Measurements from ENCODE around the gene INHA.

Gene INHA

DNA sequence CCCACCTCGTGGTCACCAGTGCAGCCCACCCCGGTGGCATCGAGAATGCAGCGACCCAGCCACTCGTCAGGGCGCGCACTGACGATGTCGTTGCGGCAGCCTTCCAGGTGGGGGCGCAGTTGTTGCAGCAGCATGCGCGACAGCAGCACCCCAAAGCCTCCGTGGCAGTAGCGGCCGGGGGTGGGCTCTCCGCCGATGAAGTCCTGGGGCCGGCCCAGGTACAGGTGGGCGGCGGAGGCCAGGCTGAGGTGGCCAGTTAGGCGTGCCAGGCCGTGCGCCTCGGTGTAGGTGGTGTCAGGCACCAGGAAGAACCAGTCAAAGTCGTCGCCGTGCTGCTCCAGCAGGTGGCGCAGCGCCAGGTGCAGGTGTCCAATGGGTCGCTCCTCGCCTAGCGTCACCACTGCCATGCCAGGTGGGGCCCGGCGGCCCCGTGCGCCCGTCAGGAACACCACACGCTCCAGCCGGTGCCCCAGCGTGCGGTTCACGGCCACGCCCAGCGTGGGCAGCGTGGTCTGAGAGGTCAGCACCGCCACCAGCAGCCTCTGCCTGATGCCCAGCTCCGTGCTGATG lies 30.4 kb upstream of the INHA start:
- peak; percentile 13 to 30 for DNase-seq

DNA sequence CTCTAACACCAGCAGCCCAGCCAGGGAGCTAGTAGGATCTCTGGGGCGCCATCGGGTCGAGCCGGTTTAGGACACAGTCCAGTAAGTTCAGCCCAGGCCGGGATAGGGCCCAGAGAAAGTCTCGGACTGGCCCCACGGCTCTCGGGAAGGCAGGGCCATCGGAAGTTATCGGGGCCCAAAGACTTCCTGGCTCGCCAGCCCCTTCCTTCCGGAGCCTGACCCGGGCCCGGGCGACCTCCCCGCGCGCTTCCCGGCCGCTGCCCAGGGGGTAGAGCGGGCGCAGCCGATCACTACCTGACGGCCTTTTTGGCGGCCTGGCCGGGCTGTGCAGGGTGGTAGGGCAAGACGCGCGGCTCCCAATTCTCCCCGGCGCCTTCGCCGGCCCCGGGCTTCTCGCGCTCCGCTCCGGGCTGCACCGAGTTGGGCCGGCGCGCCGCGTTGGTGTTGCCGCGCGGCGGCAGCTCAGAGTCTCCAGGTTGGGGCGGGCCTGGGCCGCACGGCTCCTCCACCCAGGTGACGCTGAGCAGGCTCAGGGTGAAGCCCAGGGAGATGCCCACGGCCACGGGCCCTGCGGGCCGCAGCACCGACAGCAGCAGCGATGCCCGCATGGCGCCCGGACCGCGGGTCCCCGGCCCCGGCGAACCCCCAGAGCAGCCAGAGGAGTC lies 29.0 kb upstream of the INHA start:
- DNase-seq, result no peak

DNA sequence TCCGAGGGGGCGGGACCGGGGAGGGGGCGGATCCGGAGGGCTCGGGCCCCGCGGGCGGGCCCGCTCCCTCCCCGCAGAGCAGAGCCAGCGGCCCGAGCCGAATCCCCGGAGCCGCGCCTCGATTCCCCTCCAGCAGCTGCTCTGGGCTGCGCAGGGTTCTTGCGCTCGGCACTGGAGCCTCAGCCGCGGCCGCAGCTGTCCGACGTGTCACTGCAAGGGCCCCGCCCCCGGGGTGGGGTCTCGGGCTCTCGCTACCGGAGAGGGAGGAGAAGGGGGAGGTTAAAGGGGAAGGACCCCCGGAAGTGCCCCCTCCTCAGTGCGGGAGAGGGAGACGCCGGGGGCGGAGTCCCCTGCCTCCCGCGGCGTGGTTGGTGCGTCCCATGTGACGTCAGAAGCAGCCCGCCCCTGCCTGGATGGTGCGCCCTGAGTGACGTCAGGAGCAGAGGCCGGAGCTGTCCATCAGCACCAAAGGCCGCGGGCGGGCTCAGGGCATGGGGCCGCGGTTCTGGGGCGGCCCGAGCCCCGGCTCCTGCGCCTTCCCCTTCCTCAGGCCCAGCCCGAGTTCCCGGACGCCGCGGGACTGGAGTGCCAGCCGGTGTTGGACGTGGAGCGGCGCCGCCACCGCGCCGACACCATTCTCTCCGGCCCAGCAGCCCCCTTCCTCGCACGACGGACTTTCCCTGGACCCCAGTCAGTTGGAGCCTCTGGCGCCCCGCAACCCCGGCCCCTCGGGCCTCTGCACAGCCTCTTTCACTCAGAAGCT lies 28.3 kb upstream of the INHA start, which contains the start of the genes CHPF and TMEM198:
TSS of gene CHPF (minus strand) at position 214 of the 763 bp plus-strand sequence. CDS start 271 bp downstream, outside the sequence.
TSS of gene TMEM198 (plus strand) at position 433 of the 763 bp plus-strand sequence. CDS start 700 bp downstream, outside the sequence.
- DNase-seq, result peak; percentile 57 to 60

DNA sequence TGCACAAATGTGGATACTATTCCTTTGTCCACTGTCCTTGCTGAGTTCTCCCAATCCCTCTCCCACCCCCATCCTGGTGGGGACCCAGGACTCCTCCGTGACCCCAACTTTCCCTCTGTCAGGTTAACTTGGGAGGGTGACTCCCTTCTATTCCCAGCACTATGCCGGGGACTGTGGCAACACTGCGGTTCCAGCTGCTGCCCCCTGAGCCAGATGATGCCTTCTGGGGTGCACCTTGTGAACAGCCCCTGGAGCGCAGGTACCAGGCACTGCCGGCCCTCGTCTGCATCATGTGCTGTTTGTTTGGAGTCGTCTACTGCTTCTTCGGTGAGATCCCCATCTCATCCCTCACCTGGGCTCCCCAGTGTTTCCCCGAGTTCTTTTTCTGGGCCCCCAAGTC lies 27.5 kb upstream of the INHA start:
- no peak for DNase-seq

DNA sequence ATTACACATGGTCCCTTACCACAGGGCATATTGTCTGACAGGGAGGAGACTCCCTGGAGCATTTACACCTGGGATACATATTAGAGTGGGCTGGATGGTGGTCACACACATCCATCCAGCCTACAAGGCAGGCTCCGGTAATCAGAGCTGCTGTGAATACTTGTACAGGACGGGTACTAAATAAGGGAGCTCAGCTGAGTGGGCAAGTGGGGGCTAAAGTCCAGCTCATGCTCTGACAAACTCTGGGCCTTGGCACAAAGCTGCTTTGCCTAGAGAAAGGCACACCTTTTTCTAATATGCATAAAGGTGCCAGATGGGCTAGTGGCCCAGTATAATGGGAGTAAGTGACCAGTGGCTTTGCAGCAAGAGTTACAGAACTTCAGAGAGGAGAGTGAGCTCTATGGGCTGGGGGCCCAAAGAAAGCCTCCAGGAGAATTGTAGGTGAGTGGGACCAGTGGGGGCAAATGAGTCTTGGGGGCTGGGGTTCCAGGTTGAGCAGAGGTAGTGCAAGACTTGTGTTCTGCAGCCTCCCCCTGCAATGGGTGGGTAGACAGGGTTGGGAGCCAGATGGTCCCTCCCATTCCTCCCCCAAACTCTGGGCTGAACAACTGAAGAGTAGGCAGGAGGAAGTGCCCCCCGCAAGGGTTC lies 26.7 kb upstream of the INHA start:
- DNase-seq, result no peak

DNA sequence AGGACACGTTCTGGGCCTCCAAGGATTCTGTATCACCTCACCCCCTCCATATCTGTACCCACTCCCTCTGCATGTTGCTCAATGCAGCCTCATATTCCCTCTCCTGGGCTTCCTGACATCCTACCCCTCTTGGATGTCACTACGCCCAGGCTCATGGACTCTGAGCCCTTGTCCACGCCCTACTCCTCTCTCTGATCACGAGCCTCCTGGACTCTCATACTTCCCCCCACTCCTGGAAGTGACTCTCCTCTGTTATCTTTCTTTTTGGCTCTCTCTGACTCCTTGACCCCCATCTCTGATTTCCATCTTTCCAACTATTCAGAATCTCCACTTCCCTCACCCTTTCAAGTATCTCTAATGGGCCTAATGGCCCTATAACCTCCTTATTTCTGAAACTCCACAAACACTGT lies 26.2 kb upstream of the INHA start:
- DNase-seq, result no peak

DNA sequence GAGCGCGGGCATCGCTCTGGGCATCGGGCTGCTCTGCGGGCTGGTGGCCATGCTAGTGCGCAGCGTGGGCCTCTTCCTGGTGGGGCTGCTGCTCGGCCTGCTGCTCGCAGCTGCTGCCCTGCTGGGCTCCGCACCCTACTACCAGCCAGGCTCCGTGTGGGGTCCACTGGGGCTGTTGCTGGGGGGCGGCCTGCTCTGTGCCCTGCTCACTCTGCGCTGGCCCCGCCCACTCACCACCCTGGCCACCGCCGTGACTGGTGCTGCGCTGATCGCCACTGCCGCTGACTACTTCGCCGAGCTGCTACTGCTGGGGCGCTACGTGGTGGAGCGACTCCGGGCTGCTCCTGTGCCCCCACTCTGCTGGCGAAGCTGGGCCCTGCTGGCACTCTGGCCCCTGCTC lies 24.5 kb upstream of the INHA start:
- no peak for DNase-seq

DNA sequence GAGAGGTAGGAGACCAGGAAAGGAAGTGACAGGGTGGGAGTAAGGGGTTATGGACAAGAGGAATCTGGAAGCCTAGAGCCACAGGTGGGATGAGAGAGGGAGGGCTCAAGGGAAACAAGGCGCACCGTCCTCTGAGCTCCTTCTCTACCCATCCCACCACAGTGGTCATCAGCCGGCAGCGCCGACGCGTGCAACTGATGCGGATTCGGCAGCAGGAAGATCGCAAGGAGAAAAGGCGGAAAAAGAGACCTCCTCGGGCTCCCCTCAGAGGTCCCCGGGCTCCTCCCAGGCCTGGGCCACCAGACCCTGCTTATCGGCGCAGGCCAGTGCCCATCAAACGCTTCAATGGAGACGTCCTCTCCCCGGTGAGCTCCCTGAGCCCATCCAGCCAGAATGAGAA lies 23.1 kb upstream of the INHA start:
- no peak for DNase-seq

DNA sequence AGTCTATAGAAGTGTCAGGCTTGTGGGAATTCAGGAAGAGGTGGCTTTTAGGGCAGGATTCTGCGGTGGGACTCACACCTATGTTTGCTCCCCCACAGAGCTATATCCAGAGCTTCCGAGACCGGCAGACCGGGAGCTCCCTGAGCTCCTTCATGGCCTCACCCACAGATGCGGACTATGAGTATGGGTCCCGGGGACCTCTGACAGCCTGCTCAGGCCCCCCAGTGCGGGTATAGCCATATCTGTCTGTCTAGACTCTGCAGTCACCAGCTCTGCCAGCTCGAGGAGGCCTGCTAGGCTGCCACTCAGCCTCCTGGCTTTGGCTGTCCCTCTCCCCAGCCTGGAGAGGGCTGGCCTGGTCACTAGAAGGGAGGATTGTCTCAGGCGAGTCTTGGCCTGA lies 22.5 kb upstream of the INHA start:
- DNase-seq, result no peak

DNA sequence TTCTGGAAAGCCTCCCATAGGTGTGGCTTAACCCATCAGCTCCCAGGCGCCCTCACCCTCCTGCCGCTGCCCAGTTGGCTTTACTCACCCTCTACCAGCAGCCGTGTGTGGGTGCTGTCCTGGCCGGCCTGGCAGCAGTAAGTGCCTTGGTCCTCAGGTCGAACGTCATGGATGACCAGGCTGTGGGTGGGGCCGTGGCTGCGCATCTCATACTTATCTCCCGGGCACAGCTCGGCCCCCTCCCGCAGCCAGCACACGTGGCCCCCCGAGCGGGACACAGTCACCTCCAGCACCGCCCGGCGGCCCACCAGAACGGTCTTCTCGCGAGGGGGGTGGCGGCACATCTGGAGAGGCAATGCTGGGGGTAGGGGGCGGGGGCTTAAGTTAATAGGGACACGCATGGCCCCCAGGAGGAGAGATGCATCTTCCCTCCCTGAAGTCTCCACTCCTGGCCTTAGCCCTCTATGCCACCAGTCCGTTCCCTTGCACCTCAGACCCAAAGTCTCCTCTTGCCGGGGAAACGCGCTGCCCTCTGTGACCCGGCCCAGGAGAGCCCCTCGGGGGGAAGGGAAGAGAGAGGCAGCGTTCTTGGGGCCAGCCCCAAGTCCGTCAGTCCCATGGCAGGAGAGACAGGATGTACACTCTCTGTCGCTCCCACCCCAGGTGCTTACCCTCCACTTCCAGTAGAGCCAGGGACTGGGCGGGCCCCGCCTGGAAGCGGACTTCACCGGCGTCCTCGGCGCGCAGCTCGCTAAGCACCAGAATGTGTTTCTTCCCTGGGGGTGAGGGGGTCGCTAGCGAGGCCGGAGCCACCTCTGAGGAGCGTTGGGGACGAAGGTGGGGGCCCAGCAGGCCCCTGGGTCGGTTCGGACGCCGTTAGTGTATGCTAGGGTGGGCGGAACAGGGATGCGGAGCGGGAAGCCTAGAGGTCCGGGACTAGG lies 20.4 kb upstream of the INHA start:
- DNase-seq, result no peak

DNA sequence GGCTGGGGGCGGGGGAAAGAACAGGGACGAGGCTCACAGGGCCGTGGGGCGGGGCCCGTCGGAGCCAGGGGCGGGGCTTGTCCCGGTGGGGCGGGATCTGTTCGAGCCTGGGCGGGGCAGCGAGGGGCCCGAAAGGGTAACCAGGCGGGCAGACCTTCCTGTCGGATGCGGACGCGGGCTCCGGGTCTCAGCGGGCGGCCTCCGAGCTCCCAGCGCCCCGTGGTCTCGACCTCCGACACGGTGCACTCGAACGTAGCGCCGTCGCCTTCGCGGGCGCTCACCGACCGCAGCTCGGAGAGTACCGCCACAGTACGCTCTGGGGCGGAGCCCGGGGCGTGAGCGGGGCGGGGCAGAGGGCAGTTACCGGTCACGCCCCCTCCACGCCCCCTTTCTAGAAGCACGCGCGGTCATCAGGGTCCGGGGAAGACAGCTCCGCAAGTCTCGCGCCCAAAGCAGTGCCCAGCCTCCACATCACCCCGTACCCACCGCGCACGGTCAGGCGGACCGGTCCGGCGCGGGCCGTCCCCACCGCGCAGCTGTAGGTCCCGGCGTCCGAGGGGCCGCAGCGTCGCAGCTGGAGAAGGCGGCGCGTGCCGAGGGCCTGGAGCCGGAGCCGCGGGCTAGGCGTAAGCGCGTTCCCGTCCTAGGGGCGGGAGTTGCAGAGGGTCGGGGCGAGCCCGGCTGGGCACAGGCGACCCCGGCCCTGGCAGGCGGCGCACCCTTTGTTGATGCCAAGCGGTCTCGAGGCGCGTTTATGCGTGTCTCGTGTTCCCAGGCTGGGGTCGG lies 19.5 kb upstream of the INHA start:
- no peak for DNase-seq

DNA sequence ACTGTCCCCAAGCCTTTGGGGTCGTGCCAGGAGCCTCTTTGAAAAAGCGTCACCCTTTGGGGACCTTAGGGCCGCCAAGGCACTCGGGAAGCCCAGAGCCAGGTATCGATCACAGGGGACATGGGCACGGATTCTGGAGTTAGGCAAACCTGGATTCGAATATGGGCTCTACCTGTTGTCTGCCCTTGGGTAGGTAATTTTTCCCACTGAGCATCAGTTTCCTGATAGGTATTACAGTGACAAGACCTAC lies 19.0 kb upstream of the INHA start:
- DNase-seq, result no peak

DNA sequence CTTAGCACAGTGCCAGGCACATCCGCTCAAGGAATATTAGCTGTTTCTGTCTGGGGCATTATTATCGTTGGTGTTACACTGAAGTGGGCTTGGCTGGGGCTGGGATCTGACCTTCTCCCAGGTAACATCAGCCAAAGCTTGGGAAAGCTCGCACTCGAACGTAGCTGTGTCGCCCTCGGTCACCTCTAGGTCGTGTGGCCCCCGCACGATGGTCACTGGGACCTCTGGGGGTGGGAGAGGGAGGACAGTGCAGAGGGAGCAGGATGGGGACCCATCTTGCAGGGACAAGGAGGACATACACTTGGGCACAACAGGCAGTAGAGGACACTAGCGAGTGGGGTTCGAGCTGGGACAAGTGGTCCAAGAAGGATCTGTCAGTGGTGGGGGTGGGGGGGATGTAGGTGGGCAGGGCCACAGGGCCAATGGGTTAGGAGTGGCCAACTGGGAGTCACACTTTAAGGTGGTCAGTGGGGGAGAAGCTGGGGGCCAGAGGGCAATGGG lies 18.6 kb upstream of the INHA start:
- DNase-seq, result no peak

DNA sequence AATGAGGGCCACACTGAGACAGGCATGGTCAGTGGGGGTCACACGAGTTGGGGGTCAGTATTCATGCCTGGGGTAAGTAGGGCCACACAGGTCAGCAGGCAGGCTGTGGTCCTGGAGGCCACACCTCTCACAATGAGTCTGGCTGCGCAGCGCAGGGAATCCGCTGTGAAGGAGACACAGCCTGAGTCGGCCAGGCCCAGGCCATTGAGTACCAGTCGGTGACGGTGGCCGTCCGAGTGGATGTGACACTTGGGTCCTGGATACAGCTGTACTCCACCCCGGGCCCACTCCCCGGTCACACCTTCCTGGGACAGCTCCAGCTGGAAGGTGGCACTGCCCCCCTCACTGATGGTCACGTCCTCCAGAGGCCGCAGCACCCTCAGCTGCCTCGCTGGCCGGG lies 17.8 kb upstream of the INHA start:
- DNase-seq, result no peak

DNA sequence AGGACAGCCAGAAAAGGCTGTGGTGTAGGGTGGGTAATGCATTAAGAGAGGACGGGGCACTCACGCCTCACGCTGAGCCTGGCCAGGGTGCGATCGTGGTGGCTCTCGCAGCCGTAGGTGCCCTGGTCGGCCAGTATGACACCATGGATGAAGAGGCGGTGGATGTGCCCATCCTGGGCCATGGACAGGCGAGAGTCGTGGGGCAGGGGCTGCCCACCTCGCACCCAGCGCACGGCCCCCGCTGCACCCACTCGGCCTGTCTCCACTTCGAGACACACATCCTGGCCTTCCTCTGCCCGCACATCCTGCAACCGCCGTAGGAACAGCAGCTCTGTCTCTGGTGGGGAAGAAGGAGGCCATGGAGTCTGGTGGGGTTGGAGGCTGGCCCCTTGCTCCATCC lies 16.2 kb upstream of the INHA start:
- DNase-seq, result no peak

DNA sequence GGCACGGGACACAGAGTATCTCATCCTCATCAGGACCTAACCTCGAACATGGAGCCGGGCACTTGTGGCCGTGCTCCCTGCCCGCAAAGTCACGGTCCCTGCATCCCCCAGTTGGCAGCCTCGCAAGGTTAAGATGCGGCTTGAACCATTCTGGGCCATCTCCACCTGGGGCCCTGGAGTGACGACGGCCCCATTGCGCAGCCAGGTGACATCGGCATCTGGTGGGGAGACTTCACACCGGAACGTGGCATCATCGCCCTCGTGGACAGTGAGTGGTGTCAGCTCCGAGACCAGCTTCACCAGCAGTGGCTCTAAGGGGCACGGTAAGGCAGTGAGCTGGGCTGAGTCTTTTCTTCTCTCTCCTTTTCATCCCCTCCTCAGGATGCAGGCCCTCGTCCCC lies 15.7 kb upstream of the INHA start:
- no peak for DNase-seq

DNA sequence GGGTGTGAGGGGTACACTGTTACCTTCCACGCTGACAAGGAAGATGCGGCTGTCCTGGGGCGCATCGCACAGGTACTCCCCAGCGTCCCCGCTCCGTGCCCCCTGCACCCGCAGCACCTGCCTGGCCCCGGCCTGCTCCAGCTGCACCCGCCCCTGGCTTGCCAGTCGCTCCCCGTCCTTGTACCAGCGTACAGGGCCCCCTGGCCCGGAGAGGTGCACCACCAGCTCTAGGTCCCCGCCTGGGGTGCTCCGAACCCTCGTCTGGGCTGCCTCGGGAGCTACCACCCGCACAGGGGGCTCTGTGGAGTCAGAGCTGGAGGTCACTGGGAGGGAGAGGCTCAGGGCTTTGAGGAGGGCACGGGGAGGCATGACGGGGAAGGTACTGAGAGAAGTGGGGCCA lies 14.8 kb upstream of the INHA start:
- no peak for DNase-seq

DNA sequence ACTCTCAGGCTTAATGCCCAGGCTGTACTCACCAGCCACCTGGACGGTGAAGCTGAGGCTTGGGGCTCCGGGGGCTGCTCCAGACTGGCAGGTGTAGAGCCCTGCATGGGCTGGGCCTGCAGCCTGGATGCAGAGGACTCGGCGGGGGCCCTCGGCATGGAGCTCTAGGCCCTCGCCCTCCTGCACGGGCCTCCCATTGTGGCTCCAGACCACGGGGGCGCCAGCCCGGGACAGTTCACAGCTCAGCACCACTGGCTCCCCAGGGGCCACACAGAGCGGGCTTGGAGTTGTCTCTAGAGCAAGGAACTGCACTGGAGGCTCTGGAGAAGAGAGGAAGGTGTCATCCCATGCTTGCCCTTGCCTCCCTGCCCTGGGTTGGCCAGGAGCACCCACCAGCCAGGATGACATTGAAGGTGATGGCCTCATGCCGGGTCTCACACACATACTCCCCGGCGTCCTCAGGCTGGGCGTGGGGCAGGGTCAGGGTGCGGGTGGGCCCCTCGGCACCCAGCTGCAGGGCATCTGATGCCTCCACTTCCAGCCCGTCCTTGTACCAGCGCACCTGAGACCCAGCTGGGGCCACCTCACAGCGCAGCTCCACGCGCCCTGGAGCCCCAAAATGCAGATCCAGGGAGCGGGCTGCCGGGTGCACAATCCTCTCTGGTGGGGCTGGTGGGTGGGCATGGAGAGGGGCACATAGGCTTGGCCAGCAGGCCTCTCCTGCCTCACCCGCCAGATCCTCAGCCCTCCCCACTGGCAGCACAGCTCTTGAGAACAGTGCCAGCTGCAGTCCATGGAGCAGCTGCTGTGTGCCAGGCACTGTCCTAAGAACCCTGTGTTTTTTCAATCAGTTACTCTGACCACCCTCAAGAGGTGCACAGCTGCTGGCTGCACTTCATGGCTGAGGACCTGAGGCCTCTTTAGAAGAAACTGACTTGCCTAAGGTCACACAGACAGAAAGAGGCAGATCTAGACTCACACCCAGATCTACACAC lies 14.0 kb upstream of the INHA start:
- DNase-seq, result no peak

DNA sequence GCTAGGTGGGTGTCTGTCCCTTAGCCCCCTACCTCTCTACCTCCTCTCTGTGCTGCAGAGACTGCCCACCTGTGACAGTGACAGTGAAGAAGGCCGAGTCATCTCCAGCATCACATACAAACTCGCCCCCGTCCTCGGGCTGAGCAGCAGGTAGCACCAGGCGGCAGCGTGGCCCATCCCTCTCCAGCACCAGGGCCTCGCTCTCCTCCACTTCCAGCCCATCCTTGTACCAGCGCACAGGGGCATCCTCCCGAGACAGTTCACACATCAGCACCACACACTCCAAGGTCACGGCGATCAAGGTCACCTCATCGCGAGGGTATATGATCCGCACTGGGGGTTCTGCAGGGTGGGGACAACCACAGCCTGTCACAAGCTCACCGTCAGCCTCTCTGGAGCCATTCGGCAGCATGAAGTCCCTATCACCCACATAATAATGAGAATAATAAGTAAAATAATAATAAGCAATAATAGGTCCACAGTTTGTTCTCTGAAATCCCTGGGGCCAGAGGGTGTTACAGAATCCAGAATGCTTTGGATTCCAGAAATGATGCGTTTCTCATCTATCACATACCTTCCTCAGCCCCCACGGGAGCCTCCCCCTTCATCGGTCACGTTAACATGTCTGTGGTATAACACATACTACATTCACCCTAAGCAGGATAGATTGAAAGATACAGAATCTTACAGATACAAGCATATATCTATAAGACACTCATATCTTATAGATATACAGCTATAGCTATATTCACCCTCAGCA lies 12.8 kb upstream of the INHA start:
- DNase-seq, result no peak

Measured in Kasumi-1 (cell line).